ENCODE measurements around the gene ZCRB1.
"Not testable (repeated sequence)": the region's sequence is repeated elsewhere in the genome, so short reads cannot be mapped to it uniquely, and the experiment has no call there.

ZCRB1 gene

DNA sequence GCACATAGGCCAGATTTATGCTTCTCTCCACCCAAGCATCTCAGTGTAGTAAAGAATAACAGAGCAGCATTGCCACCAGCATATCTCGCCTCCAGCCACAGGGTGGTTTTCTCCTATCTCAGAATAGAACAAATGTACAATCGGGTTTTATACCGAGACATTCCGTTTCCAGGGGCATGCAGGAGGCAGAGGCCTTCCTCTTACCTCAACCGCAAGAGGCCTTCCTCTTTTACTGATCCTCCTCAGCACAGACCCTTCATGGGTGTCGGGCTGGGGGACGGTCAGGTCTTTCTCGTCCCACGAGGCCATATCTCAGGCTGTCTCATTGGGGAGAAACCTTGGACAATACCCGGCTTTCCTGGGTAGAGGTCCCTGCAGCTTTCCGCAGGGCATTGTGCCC lies 4.2 kb upstream of the ZCRB1 start:
- not testable (repeated sequence) for DNase-seq (ENCODE audit: low spot score)

- DNase-seq (ENCODE audit: low spot score): no peak
Measured at GRCh38 chr12:42327227-42327590, 1.3 kb upstream of the ZCRB1 start.

DNA sequence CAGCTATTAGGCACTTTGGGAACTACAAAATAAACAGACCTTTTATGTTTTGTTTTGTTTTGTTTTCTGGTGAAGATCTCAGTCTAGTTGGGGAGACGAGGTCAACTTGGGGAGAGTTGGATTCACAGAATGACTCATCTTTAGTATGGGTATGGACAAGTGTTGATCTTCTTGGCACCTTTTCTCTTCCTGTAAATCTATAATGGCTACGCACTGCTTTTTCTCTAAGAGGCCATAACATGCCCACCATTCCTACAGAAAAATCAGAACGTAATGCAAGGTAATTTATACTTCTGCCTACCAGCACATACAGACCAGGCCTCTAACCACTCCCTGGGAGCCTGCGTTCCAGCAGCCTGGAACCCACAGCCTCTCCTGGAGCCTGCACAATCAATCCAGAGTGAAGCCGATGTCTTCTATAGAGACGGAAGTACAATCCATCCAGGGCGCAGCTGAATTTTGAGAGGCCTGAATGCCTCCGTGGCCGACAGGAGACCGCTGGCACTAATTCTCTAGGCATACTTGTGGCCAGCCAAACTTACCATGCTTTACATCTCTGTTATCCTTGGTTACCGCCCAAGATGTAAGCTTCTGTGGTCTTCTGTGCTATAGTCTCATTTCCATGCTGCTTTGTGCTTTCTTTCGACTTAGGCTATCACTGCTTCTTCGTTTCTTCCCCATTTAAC lies 790 bp upstream of the ZCRB1 start:
- DNase-seq (ENCODE audit: low spot score): peak; percentile 8

DNA sequence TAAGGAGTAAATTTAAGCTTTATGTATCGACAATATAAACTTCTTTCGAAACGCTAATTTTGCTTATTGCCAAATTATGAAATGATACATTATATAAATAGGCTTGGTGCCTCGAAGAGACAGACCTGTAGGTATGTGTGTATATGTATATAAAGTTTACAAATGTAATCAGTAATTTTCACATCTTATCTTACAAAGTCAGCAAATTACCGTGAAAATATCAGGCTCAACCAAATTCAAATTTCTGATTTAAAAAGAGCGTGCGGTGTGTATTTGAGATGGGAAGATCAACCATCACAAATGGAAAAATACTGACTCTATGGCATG lies 605 bp downstream of the ZCRB1 start:
- DNase-seq (ENCODE audit: low spot score): no peak

GRCh38 chr12:42323856-42324255 lies 2.0 kb downstream of the ZCRB1 start:
- no peak for DNase-seq (ENCODE audit: low spot score)

DNA sequence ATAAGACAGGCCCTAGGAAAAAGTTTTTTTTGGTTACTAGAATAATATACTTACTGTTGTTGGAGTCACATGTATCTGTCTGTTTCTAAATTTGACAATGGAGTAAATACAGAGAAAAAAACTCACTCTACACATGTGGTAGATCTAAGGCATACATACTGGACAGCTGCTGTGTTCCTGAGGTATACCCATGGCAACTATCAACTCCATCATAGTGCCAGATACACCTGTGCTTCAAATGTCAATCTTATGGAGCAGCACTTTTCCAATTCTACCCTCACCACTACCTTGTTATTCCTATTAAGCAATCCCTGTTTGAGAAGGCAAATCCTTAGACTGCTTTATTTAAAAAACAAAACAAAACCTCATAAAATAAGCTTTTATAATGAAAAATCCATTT lies 3.3 kb downstream of the ZCRB1 start:
- DNase-seq (ENCODE audit: low spot score): no peak

GRCh38 chr12:42320796-42321195 lies 5.1 kb downstream of the ZCRB1 start:
- DNase-seq (ENCODE audit: low spot score): no peak

- DNase-seq (ENCODE audit: low spot score): no peak
Measured at GRCh38 chr12:42315108-42315507, 10.8 kb downstream of the ZCRB1 start.

- no peak for DNase-seq (ENCODE audit: low spot score)
Measured at GRCh38 chr12:42309996-42310395, 15.9 kb downstream of the ZCRB1 start.

- DNase-seq (ENCODE audit: low spot score): no peak
Measured at GRCh38 chr12:42308390-42308789, 17.5 kb downstream of the ZCRB1 start.

DNA sequence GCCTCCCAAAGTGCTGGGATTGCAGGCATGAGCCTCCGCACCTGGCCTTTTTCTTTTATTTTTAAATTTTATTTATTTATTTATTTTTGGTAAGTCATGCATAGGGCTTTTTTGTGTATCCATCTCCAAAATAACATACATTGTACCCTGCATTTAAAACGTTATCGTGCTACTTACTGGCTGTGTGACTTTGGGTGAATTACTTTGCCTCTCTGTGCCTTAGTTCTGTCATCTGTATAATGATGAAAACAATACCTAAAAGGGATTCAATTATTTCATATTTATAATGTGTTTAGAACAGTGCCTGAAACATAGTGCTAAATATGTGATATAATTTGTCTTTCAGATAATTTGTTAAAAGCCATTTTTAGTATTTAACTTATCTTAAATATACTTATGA lies 19.6 kb downstream of the ZCRB1 start:
- no peak for DNase-seq (ENCODE audit: low spot score)

DNA sequence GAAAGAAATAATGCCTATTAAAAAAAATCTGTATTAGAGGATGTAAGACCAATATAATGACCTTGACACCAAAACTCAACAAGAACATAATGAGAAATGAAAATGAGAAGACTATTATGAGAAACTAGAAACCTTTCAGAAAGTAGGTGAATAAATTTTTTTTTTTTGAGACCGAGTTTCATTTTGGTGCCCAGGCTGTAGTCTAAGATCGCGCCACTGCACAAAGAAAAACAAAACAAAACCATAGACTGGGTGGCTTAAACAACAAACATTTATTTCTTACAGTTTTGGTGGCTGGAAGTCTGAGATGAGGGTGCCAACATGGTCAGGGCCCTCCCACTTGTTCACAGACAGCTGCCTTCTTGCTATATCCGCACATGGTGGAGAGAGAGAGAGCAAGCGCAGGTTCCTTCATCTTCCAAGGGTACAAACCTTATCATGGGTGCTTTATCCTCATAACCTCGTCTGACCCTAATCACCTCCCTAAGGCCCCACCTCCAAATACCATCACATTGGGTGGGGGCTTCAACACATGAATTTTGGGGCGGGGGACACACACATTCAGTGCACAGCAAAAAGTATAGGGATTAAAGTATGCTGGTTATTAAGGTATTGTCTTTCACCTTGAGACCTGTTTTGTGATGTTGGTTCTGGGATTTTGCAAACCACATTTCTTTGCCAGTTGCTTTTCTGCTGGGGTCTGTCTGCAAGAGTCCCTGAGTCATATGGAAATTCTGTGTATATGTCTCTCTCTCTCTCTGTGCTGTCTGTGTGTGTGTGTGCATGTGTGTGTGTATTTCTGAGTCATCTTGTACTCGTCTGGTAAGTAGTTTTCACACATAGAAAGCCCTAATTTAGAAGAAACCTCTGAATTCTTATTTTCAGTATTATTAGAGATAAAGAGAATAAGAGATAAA lies 26.2 kb downstream of the ZCRB1 start:
- no peak for DNase-seq (ENCODE audit: low spot score)

GRCh38 chr12:42298887-42299286 lies 27.0 kb downstream of the ZCRB1 start:
- DNase-seq (ENCODE audit: low spot score): no peak

DNA sequence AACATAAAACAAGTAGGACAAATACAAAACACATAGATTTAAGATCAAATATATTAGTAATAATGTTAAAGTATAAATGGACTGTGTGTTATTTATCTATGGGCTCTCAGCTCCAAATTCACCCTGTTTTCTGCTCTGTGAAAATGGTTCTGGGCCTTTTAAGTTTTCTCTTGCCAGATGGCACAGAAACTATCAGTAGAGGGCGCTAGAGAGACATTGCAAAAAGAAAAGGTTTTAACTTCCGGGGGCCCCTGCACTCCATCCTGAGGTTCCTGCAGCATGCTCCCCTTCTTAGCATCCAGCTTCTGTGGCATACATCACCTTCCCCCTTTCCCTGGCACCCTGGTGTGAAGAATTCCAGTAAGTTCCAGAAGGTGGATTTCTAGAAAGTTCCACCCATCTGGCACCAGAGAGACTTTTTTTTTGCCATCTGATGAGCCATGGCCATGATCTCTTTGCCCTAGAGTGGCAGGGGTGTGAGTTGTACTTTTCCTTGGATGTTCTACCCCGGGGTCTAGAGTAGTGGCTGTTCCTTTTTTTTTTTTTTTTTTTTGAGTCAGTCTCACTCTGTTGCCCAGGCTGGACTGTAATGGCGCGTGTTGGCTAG lies 29.3 kb downstream of the ZCRB1 start:
- DNase-seq (ENCODE audit: low spot score): peak; percentile 20

- peak; percentile 72 for DNase-seq (ENCODE audit: low spot score)
Measured at GRCh38 chr12:42291680-42292079, 34.2 kb downstream of the ZCRB1 start.

GRCh38 chr12:42288544-42288943 lies 37.4 kb downstream of the ZCRB1 start:
- DNase-seq (ENCODE audit: low spot score): no peak

DNA sequence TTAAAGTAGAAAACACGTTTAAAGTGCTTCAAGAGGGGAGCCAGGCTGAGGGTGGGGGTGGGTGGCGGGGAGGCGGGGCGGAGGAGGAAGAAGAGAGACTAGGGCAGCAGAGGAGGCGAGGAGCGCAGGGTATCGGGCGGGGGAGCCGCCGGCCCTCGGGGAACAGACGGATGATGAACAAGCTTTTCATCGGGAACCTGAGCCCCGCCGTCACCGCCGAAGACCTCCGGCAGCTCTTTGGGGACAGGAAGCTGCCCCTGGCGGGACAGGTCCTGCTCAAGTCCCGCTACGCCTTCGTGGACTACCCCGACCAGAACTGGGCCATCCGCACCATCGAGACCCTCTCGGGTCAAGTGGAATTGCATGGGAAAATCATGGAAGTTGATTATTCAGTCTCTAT lies 39.2 kb downstream of the ZCRB1 start:
- DNase-seq (ENCODE audit: low spot score): no peak

DNA sequence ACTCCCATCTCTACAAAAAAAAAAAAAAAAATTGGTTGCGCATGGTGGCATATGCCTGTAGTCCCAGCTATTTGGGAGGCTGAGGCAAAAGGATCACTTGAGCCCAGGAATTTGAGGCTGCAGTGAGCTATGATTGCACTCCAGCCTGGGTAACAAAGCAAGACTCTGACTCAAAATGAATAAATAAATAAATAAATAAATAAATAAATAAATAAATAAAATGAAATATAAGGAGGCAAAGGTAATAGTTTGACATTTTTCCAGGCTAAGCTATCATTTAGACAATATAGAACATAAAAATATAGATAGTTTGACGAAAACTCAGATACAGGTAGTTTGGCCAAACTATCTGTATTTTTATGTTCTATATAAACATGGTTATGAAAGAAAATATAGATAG lies 40.5 kb downstream of the ZCRB1 start:
- DNase-seq (ENCODE audit: low spot score): no peak

- no peak for DNase-seq (ENCODE audit: low spot score)
Measured at GRCh38 chr12:42284876-42285275, 41.0 kb downstream of the ZCRB1 start.

- no peak for DNase-seq (ENCODE audit: low spot score)
Measured at GRCh38 chr12:42284157-42284556, 41.7 kb downstream of the ZCRB1 start.

GRCh38 chr12:42283739-42284138 lies 42.2 kb downstream of the ZCRB1 start:
- DNase-seq (ENCODE audit: low spot score): no peak

DNA sequence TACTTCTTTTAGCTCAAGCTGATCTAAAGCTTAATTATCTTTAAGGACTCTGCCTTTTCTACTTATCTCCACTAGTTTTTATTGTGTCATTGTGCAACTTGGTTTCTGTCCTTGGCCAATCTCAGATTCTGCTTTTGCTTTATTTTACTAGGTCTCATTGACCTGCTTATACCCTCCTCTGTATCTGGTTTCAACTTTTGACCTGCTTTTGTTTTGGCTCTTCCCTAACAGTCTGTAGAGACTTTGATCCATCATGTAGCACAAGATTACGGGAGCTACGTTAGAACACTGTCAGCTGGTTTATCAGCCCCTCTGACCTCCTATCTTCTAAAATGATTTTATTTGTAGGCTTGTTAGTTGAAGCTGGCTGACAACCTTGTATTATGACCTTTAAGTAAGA lies 43.6 kb downstream of the ZCRB1 start:
- DNase-seq (ENCODE audit: low spot score): no peak

DNA sequence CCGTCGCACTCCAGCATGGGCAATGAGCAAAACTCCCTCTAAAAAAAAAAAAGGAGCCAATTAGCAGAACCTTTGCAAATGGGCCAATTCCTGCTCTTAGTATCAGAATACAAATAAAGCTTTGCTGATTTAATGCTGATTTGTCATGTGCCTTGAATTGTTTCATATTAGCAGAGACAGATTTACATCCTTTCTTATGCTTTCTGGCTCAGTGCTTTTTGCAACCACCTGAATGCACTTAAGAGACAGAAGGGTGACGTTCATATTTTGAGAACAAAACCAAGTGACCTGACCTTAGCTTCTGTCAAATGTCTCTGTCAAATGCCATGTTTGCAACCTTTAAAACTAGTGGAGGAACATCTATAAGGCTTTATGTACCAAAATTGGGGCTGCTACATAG lies 44.0 kb downstream of the ZCRB1 start:
- DNase-seq (ENCODE audit: low spot score): no peak
